K562 (cell line): Measurements from ENCODE around the gene C18orf63. TPM values are rescaled to one million over a fixed set of nuclear protein-coding genes. Genes with fewer than 3 reads are reported as not detected.

Experiments
- ATAC-seq: fragments of 200-7000 bp; cut with Tn5 transposase; 3 replicates; pipeline ENCODE4 v1.9.1; 2020; ENCODE audit warnings: moderate library complexity
- BruUV-seq: library from RNA; stranded (reverse); fragments of 400-500 nt; replicated peaks from 2 replicates; lab custom pipeline; 2021; lab: Mats Ljungman, UMichigan
- CTCF ChIA-PET: fragments of 300-600 bp; formaldehyde crosslinking; extraction: SDS; loops from one replicate; lab custom pipeline; 2021; ENCODE audit warnings: low intra/inter-chr PET ratio; lab: Yijun Ruan, JAX
- POLR2A ChIA-PET: fragments of 300-600, 350-650 bp; sonication (Branson Sonifier 250); formaldehyde crosslinking; extraction: SDS; loops from one replicate; lab custom pipeline; 2021; ENCODE audit warnings: antibody characterized with exemption, inconsistent platforms; lab: Yijun Ruan, JAX
- DNase-seq, 4 experiments: peaks; one replicate each; pipeline versions ENCODE4 v3.0.0 to v3.0.0-alpha.2; 2011 to 2018; ENCODE audit warnings: low spot score in 3 of 4, mixed read lengths in 3 of 4; ENCODE audit errors: extremely low read depth in 1 of 4
- FAIRE-seq: peaks from 2 replicates; lab custom pipeline; 2011; peaks lifted over from hg19 to GRCh38; lab: Jason Lieb, UNC
- H2AFZ ChIP-seq: 2 replicates; pipeline ENCODE4 v1.6.0; 2011; ENCODE audit warnings: low read depth, low read length, control low read depth, inconsistent platforms
- H3K27ac ChIP-seq: fragments of 200-600 bp; 3 replicates; pipeline ENCODE4 v1.8.0; 2011; ENCODE audit warnings: low read depth, mild to moderate bottlenecking, control low read depth, inconsistent platforms, low read length, moderate library complexity, mixed read lengths; ENCODE audit errors: extremely low read depth
- H3K27me3 ChIP-seq, 2 experiments: fragments of 300-600 bp in 1 of 2; 2 replicates in 1 of 2; 3 replicates in 1 of 2; pipeline versions ENCODE4 v1.6.0 to v1.8.0; 2011; ENCODE audit warnings: inconsistent platforms in 2 of 2, low read length in 2 of 2, mild to moderate bottlenecking in 1 of 2, mixed read lengths in 1 of 2, moderate library complexity in 1 of 2; ENCODE audit not compliant: control insufficient read depth in 2 of 2, insufficient read depth in 2 of 2
- H3K36me3 ChIP-seq: fragments of 300-600 bp; 3 replicates; pipeline ENCODE4 v1.8.0; 2011; ENCODE audit warnings: mild to moderate bottlenecking, low read length, inconsistent platforms; ENCODE audit not compliant: control insufficient read depth, insufficient read depth
- H3K4me1 ChIP-seq, 2 experiments: fragments of 200-600 bp in 1 of 2; replicated peaks in 1 of 2; 2 replicates in 1 of 2; 3 replicates in 1 of 2; pipeline versions ENCODE4 v1.5.1 to v1.8.0; 2011; ENCODE audit warnings: inconsistent platforms in 2 of 2, low read length in 2 of 2, mild to moderate bottlenecking in 1 of 2, mixed read lengths in 1 of 2, moderate library complexity in 1 of 2; ENCODE audit not compliant: control insufficient read depth in 2 of 2, insufficient read depth in 2 of 2
- H3K4me2 ChIP-seq: 2 replicates; pipeline ENCODE4 v1.6.1; 2011; ENCODE audit warnings: low read length, control low read depth, inconsistent platforms, mixed read lengths; ENCODE audit not compliant: insufficient read depth
- H3K4me3 ChIP-seq: fragments of 200-600 bp; sonication (generic), shearing (Covaris generic); 2 replicates; pipeline ENCODE4 v1.5.1; 2016; ENCODE audit warnings: control low read depth, inconsistent platforms
- H3K79me2 ChIP-seq: fragments of 200-600 bp; 3 replicates; pipeline ENCODE4 v1.8.0; 2011; ENCODE audit warnings: low read length, inconsistent platforms; ENCODE audit not compliant: control insufficient read depth, insufficient read depth
- H3K9ac ChIP-seq, 2 experiments: 2 replicates each; pipeline versions ENCODE4 v1.6.0 to v1.6.1; 2011; ENCODE audit warnings: low read depth in 2 of 2, low read length in 2 of 2, control low read depth in 1 of 2, inconsistent platforms in 1 of 2, mild to moderate bottlenecking in 1 of 2, mixed read lengths in 1 of 2; ENCODE audit not compliant: insufficient read depth in 1 of 2
- H3K9me1 ChIP-seq: one replicate; pipeline ENCODE4 v1.6.0; 2011; ENCODE audit warnings: inconsistent platforms, mild to moderate bottlenecking, low read length, moderate library complexity; ENCODE audit not compliant: control insufficient read depth, insufficient read depth
- H3K9me3 ChIP-seq: replicated peaks from 2 replicates; pipeline ENCODE4 v1.5.1; 2011; ENCODE audit warnings: low read depth, low read length, inconsistent platforms; ENCODE audit not compliant: control insufficient read depth, insufficient read depth
- H4K20me1 ChIP-seq: replicated peaks from 2 replicates; pipeline ENCODE4 v1.6.1; 2011; ENCODE audit warnings: low read length, inconsistent platforms, mixed read lengths; ENCODE audit not compliant: control insufficient read depth, insufficient read depth
- EZH2 ChIP-seq: IDR thresholded peaks from 2 replicates; pipeline ENCODE4 v1.6.1; 2012; ENCODE audit warnings: low read depth, mild to moderate bottlenecking, inconsistent platforms, low read length, borderline replicate concordance
- FOXA3 ChIP-seq, 2 experiments: fragments of 450-650 bp in 1 of 2; sonication (generic) in 1 of 2; formaldehyde crosslinking; IDR thresholded peaks in 1 of 2; conservative IDR thresholded peaks in 1 of 2; 2 replicates each; pipeline versions ENCODE4 v1.4.0 to v1.8.0; 2020 to 2022; ENCODE audit warnings: mild to moderate bottlenecking in 2 of 2, missing genetic modification reagents in 1 of 2
- GTF2F1 ChIP-seq: IDR thresholded peaks from 2 replicates; pipeline ENCODE4 v1.6.1; 2011; ENCODE audit warnings: low read depth, low read length, improper control_type of control experiment
- ID3 ChIP-seq, 2 experiments: fragments of 250-450 bp in 1 of 2; fragments of 450-650 bp in 1 of 2; sonication (Bioruptor Pico) in 1 of 2; IDR thresholded peaks; 2 replicates each; pipeline versions ENCODE4 v1.6.1 to v1.8.0; 2016 to 2021; ENCODE audit warnings: mild to moderate bottlenecking in 2 of 2, moderate library complexity in 2 of 2, missing compliant biosample characterization in 1 of 2, missing genetic modification characterization in 1 of 2
- IRF1 ChIP-seq: sonication (generic); formaldehyde crosslinking; IDR thresholded peaks from 2 replicates; pipeline ENCODE4 v1.8.0; 2022; ENCODE audit warnings: missing genetic modification reagents, mild to moderate bottlenecking, borderline replicate concordance
- MAFG ChIP-seq: fragments of 450-650 bp; conservative IDR thresholded peaks from 2 replicates; pipeline ENCODE4 v1.6.1; 2016; ENCODE audit warnings: missing genetic modification characterization, missing compliant biosample characterization
- MYC ChIP-seq, 2 experiments: fragments of 250-450 bp in 1 of 2; sonication (Bioruptor Pico) in 1 of 2; IDR thresholded peaks; 2 replicates each; pipeline versions ENCODE4 v1.5.1 to v1.6.1; 2012 to 2021; ENCODE audit warnings: low read depth in 2 of 2, borderline replicate concordance in 1 of 2, improper control_type of control experiment in 1 of 2, low read length in 1 of 2, mild to moderate bottlenecking in 1 of 2, moderate library complexity in 1 of 2
- NUFIP1 ChIP-seq: fragments of 450-650 bp; IDR thresholded peaks from 2 replicates; pipeline ENCODE4 v1.6.1; 2018; ENCODE audit not compliant: partially characterized antibody
- SMAD4 ChIP-seq: fragments of 250-450 bp; sonication (Bioruptor Pico); conservative IDR thresholded peaks from 2 replicates; pipeline ENCODE4 v1.8.0; 2021; ENCODE audit warnings: inconsistent platforms, mild to moderate bottlenecking, moderate library complexity
- ZBTB34 ChIP-seq: fragments of 250-450 bp; sonication (Bioruptor Pico); IDR thresholded peaks from 2 replicates; pipeline ENCODE4 v1.8.0; 2021; ENCODE audit warnings: mild to moderate bottlenecking, moderate library complexity
- ZNF766 ChIP-seq: fragments of 200-800 bp; sonication (Bioruptor generic); conservative IDR thresholded peaks from 2 replicates; pipeline ENCODE4 v1.6.1; 2016; ENCODE audit warnings: missing genetic modification characterization, missing compliant biosample characterization
- WGBS: fragments of 100-300 bp; shearing (Covaris generic); methylation state at CpG from one replicate; pipeline ENCODE4 v1.1.6; 2016; ENCODE audit warnings: low coverage, mixed read lengths; ENCODE audit not compliant: insufficient coverage; ENCODE audit errors: missing lambda C conversion rate; 5-methylcytosine and 5-hydroxymethylcytosine counted together
- in situ Hi-C: fragments of 300-500 bp; cut with MboI; formaldehyde crosslinking; loops from 4 replicates; pipeline ENCODE4 v1.15.0; 2018; ENCODE audit warnings: inconsistent platforms, mixed read lengths
- intact Hi-C: fragments of 100-400 bp; cut with micrococcal nuclease; formaldehyde crosslinking; loops from 2 replicates; pipeline ENCODE4 v1.14.2; 2022
- polyA plus RNA-seq, 8 experiments: library from polyadenylated mRNA; depleted of rRNA in 4 of 8; stranded (reverse) in 5 of 8; unstranded in 3 of 8; fragments of >200 nt; fragmentation: Nextera tagmentation in 2 of 8; fragmentation: Illumina TruSeq in 1 of 8; extraction: Ambion mirVana in 2 of 8; extraction: Trizol in 1 of 8; gene quantifications; 2 replicates each; pipeline versions ENCODE4 v1.2.1 to v1.2.3, GENCODE V29; 2011 to 2014; ENCODE audit warnings: inconsistent platforms in 1 of 8, missing spikeins in 1 of 8
- total RNA-seq, 7 experiments: library from RNA; depleted of rRNA in 6 of 7; stranded (reverse); fragments of >200 nt in 6 of 7; fragmentation: Illumina TruSeq in 2 of 7; extraction: Trizol in 2 of 7; gene quantifications; 2 replicates each; pipeline versions ENCODE4 v1.2.1 to v1.2.3, GENCODE V29; 2011 to 2021; ENCODE audit warnings: low replicate concordance in 1 of 7

The C18orf63 gene
- total and polyA plus RNA-seq, 9 of the 15 experiments (the other 6 are each of a cell fraction or from before 2014, with no cell fraction given), result not detected

- ChIA-PET POLR2A (no interaction called here), CTCF (no interaction called here)
- Histone ChIP-seq H3K4me2 (no peak overlapping the region), H3K9ac (no peak overlapping the region), H3K79me2 (no peaks in the 10 kb centered on the region), H3K36me3 (no peaks in the 10 kb centered on the region), H3K9me3 (no peaks in the 10 kb centered on the region), H3K27me3 (peaks cover 3 to 7% of the 10 kb centered on the region in 2 experiments; a peak in 3 of 5 replicates), H3K27ac (no peak overlapping the region), H4K20me1 (no peaks in the 10 kb centered on the region), H3K9me1 (no peaks in the 10 kb centered on the region), H2AFZ (no peak overlapping the region), H3K4me3 (no peak overlapping the region), H3K4me1 (peaks cover 0 to 2% of the 10 kb centered on the region in 2 experiments; a peak in 1 of 5 replicates)
- intact Hi-C loops (no loop called here), in situ Hi-C loops (loop anchor here (25.0 kb wide), 1 partner anchor 2005 kb away; no protein-coding TSS in a partner anchor)
- FAIRE-seq (no peak), DNase-seq (no peak), ATAC-seq (no peak)
- no peak for TF ChIP-seq GTF2F1
- TF ChIP-seq SMAD4 (CRISPR knock-in tag), result no peak
- no peak for TF ChIP-seq MAFG
- TF ChIP-seq ZNF766, result no peak
- TF ChIP-seq ZBTB34, result no peak
- no peak for TF ChIP-seq NUFIP1
- no peak for TF ChIP-seq MYC (IDR thresholded peaks at IDR 0.05; ENCODE audit: low read depth, low read length)
- TF ChIP-seq MYC (CRISPR knock-in tag; IDR thresholded peaks at IDR 0.05; ENCODE audit: borderline replicate concordance, low read depth), result no peak
- no peak for TF ChIP-seq ID3 (CRISPR knock-in tag; IDR thresholded peaks at IDR 0.05)
- TF ChIP-seq ID3 (tag; IDR thresholded peaks at IDR 0.05), result no peak
- TF ChIP-seq EZH2, result no peak
- no peak for TF ChIP-seq FOXA3 (CRISPR knock-in tag; conservative IDR thresholded peaks at IDR 0.05 in 1 of 2, IDR thresholded peaks at IDR 0.05 in 1 of 2)
- TF ChIP-seq IRF1 (CRISPR knock-in tag), result no peak
- BruUV-seq, result no TSS peak
- 0% methylated on average over 1 of the region's 1 CpG for WGBS
Observed at GRCh38 chr18:74356959-74357358, 41.3 kb downstream of the C18orf63 start.
